HL-60/S4 treated with phorbol 12-myristate 13-acetate at 8.2 ng/mL for 4 days and 3 days (cell line): Measurements from ENCODE around the gene MEGF6.

Source experiments
- in situ Hi-C: fragments of 300-500 bp; cut with MboI; formaldehyde crosslinking; loops from 2 replicates; pipeline ENCODE4 v1.15.0; 2022; ENCODE audit warnings: low sequenced_read_pairs

The MEGF6 gene

DNA sequence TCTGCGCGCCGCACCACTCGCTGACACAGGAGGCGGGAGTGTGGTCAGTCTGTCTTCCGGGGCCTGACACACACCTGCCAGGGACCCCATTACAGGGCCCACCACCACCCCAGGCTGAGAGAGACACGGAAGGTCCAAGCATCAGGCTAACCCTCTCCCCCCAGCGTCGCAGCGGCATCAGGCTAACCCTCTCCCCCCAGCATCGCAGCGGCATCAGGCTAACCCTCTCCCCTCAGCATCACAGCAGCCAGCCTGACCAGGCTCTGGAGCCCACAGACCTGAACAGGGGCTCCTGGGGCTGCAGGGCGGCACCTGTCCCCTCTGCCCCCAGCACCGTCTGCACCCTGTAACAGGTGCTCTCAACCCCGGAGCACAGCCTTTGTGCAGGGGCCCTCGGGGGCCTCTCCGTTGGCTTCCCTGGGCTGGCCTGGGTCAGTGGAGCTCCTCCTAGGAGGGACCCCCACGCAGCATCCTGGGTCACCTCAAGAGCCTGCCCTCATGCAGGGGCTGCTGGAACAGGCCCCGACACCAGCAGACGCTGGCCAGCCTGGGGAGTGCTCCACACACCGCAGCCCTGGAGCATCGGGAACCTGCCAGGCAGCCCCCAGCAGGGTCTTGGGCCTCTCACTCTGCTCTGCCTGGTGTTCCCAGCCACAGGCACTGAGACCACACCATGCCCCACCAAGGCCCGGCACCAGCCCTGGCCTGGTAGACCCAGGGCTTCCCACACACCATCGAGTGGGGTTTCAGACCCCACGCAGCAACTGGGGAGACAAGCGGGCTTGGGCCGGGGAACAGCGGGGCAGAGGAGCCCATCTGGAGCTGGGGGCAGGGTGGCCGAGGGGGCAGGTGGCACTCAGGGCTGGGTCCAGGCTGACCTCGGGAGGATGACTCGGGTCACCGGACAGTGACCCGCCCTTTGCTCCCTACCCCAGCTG, 67.0 kb downstream of the MEGF6 start:
- in situ Hi-C loops, result no loop called here

DNA sequence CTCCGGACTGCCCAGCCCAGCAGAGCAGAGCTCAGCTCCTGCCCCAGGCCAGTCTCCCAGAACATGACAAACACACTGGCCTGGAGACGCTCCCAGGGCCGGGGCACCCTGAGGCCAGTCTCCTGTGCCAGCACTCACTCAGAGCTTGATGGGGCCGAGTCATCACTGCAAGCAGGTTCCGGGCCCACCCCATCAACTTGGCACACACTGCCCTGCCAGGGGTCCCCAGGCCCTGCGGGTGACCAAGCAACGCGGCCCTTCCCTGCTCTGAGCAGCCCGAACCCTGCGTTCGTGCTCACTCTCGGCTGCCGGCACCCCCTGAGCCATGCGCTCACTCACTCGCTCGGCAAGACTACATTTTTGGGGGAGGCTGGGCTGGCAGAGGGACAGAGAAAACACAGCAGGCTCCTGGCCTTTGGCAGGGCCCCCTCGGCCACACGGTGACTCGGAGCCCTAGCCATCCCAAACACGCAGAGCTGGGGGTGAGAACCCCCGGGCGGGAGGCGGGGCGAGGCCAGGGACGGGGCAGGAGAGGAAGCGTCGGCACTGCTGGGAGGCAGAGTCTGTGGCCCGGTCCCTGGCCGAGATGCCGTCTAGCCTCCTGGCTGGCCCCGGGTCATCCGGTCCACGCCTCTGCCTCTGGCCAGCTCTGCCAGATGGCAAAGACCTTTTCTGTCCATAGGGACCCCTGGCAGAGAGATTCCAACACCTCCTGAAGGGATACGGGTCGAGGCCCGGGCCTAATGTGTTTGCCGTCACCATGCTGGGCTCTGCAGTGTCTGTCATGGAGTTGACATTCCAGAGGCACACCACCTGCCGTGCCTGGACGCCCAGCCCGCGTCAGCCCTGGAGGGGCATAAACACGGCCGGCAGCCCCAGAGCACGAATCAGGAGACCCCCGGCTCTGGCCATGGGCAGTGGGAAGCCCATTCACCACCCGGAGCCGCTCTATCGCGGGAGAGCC, 68.0 kb downstream of the MEGF6 start:
- in situ Hi-C loops, result no loop called here

GRCh38 chr1:3542676-3543075, 68.6 kb downstream of the MEGF6 start:
- in situ Hi-C loops, result no loop called here

DNA sequence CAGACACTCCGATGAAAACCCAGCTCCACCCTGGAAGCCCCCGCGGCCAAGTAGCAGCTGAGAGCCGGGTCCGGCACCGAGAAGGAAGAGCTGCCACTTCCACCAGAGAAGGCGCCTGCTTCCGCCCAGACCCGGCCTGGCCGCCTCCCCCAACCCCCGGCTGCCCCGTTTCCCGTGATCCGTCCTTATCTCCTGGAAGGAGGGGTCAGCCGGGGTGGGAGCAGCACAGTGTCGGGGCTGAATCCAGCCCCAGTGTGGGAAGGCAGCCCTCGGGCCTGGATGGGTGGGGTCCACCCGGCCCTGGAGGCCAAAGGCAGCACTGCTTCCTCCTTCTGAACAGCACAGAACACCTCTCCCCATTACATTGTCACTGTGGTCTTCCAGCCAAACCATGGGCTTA, 69.4 kb downstream of the MEGF6 start:
- in situ Hi-C loops, result no loop called here

GRCh38 chr1:3541465-3541864, 69.8 kb downstream of the MEGF6 start:
- in situ Hi-C loops, result no loop called here

DNA sequence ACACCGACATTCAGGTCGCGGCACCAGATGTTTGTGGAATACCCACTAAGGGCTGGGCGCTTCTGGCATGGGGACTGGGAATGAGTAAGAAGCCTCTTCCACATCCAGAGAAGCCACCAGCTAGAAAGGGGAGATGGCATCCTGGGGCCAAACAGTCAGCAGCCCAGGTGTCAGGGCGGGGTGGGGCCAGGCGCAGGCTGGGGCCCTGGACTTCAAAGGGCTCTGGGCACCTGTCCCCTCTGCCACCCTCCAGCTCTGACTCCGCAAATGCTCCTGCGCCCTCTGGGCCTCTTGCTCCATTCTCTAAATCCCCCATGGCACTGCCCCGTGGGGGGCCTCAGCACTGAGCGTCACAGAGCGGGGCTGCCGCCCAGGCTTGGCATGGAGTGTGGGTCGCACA, 70.4 kb downstream of the MEGF6 start:
- in situ Hi-C loops, result no loop called here

GRCh38 chr1:3539707-3540425, 71.4 kb downstream of the MEGF6 start:
- in situ Hi-C loops, result no loop called here

GRCh38 chr1:3537359-3537758, 73.9 kb downstream of the MEGF6 start:
- in situ Hi-C loops, result no loop called here

GRCh38 chr1:3536420-3537195, 74.7 kb downstream of the MEGF6 start:
- in situ Hi-C loops, result no loop called here

DNA sequence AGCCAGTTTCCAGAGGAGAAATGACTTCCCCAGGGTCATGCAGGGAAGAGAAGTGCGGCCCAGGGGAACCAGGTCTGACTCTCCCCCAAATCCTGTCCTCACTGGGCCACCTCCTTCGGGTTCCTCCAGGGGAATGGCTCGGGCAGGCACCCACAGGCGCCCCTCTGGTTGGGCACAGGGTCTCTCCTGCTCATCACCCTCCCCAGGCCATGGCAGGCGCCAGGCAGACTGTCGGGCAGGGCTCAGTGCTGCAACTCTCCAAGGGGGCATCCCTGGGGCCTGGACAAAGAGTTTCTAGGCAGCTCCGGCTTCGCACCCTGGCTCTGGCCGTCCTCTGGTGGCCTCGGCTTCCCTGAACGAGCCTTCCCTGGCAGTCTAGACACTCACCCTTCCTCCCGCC, 75.6 kb downstream of the MEGF6 start:
- in situ Hi-C loops, result no loop called here

GRCh38 chr1:3534803-3535637, 76.3 kb downstream of the MEGF6 start:
- in situ Hi-C loops, result no loop called here

DNA sequence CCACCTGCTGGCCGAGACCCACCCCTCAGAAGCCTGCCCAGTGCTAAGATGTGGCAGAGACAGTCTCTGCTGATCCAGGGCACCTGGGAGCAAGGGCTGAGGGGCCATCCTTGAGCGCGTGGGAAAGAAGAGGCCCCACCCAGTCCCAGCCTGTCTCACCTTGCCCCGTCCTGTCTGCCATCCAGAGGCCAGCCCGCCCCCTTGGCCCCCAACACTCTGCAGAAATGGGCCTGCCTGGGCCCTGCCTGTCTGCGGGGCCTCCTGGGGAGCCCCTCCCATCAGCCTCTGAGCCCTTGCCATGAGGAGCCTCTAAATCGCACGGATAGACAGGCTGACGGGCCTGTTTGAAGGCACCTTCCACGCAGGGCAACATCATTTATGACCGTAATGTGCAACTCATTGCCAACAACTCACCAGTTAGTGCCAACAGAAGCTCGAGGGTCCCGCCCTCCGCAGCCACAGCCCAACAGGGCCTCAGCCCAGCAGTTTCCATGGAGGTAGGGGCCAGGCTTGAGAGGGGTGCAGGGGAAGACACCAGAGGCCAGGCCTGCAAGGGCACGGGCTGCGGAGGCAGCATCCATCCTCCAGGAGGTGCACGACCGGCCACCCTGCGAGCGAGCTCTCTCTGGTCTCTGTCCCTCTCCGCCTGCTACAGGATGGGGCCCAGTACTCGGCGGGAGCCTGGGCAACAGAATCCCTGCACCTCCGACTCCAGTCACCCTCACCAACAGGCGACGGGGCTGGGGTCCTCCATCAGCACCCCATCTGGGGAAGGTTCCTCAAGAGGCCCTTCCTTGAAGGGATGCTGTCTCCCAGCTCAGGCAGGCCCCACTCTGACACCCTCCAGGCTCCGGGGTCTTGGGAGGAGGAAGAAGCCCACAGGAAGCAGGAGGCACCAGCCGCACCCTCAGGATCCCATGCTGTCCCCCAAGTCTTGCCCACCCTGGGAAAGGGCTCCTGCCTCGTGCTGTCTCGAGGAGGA, 78.0 kb downstream of the MEGF6 start:
- in situ Hi-C loops, result no loop called here

DNA sequence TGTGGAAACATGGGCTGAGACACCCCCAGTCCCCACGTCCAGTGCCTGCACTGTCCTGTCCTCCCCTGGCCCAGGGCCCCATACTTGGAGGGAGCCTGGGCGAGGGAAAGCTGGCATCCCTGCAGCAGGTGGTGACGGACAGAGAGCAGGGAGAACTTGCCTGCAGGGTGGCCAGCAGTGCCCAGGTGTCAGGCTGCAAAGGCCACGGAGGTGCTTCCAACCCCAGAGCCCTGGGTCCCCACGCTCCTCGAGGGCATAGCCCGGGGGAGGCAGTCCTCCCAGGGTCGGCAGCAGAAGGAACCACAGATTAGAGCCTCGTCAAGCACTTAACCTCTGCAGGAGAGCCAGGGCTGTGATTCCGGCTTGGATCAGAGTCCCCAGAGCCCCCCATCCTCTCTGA, 79.4 kb downstream of the MEGF6 start:
- in situ Hi-C loops, result no loop called here

- in situ Hi-C loops, result no loop called here
Measured at GRCh38 chr1:3530926-3531818, 80.1 kb downstream of the MEGF6 start.

DNA sequence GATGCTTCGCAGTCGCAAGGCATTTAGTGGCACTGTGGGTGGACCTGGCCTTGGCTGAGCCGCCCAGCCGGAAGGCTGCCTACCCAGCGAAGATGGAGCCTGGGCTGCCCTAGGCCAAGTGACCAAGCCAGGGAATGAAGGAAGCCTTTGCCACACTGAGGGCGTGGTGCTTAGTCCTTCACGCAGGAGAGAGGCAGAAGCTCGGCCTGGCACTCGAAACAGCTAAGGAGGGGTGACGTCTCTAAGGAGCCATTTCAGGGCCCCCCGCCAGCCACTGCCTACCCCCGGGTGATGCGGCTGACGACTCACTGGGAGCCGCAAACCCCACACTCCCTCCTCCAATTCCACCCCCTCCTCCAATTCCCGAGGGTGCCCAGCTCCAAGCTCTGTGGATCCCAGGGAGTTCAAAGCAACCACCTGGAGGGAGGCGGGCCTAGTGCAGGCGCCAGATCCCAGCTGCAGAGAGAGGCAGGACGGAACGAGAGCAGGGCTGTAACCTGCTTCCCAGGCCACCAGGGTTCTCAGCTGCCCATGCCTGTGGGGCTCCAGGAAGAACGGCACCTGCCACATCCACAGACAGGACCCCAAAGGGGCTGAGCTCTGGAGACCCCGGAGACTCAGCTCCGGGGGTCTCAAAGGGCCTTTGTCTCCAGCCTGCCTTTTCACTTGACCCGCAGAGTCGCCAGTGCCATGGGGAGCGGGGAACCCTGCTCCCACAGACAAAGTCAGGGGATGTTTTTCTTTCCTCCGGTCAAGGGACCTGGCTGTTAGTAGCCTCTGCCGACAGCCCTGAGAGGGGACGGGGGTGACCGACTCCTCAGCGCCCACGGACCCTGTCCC, 81.0 kb downstream of the MEGF6 start:
- in situ Hi-C loops, result no loop called here

GRCh38 chr1:3529099-3529729, 82.1 kb downstream of the MEGF6 start:
- in situ Hi-C loops, result no loop called here
